IPS-NIHi11 (cell line): Measurements from ENCODE around the gene CDCA3.

Experiments used
- DNase-seq: peaks from one replicate; pipeline ENCODE4 v3.0.0; 2012; ENCODE audit warnings: mixed read lengths, low spot score

CDCA3 gene

DNA sequence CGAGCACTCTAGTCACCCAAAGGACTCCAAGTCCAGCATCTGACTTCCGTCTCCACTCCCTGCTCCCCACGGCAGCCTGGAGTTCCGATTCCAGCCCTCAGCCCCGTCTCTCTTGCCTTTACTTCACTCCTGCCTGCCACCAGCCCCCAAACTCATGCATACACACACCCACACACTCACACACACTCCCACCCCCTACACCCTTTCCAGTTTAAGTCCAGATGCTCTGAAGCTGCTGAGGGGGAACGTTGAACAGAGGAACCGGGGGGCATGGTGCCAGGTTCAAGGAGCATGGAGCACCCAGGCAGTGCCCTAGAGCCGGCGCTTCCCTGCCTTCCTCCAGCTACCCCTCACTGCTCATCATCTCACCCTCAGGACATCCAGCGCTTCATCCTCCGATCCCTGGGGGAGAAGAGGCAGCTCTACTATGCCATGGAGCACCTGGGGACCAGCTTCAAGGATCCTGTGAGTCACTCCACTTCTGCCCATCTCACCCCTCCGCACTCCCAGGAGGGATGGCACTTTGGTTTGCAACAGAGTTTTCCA is 19.6 kb downstream of the CDCA3 start:
- DNase-seq, result no peak

DNA sequence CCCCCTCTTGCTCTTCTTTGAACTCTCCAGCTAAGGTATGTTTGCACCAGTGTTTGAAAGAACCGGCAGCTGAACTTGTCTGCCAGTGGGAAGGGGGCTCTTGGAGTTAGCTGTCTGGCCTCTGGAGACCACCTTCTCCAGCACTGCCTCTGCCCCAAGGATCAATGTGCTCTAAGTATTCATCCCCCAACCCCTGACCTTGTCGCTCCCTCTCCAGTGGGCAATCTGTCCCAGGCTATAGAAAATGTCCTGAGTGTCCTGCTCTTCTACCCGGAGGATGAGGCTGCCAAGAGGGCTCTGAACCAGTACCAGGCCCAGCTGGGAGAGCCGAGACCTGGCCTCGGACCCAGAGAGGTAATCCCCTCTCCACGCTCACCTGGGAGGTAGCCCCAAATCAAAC is 20.1 kb downstream of the CDCA3 start:
- no peak for DNase-seq

GRCh38 chr12:6830286-6830890 is 20.7 kb downstream of the CDCA3 start:
- DNase-seq, result no peak

DNA sequence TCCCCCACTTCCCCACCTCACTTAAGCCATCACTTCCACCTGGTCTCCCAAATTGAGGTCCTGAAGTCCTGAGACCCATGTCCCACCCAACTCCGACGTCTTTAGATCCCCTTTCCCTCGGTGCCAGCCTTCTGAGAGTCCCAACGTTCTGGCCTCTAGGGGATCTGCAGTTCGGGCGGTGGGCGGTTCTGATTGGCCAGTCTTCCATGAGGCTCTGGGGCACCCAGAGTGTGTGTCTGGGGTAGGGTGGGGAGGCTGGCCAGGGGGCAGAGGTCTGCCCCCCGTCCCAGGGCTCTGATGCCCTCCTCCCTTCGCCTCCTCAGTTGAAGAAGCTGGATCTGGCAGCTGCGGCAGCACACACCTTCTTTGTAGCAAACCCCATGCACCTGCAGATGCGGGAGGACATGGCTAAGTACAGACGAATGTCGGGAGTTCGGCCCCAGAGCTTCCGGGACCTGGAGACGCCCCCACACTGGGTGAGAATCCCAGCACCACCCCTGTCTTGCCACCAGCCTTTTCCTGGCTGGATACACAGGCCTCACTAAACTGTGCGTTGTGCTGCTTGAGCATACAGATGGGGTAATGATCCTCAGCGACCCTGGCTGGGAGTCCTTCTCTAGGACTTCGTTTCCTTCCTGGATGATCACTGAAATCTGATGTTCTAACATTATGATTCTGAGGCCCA is 21.4 kb downstream of the CDCA3 start:
- DNase-seq, result peak; percentile 59

- peak; percentile 79 for DNase-seq
These were observed 22.1 kb downstream of the CDCA3 start for GRCh38 chr12:6828781-6829535.

GRCh38 chr12:6827982-6828780 is 22.9 kb downstream of the CDCA3 start, which contains the start of gene P3H3:
Gene P3H3 (plus strand): TSS chr12:6828407. CDS start chr12:6828441, 34 bp downstream.
- peak; percentile 68 for DNase-seq

DNA sequence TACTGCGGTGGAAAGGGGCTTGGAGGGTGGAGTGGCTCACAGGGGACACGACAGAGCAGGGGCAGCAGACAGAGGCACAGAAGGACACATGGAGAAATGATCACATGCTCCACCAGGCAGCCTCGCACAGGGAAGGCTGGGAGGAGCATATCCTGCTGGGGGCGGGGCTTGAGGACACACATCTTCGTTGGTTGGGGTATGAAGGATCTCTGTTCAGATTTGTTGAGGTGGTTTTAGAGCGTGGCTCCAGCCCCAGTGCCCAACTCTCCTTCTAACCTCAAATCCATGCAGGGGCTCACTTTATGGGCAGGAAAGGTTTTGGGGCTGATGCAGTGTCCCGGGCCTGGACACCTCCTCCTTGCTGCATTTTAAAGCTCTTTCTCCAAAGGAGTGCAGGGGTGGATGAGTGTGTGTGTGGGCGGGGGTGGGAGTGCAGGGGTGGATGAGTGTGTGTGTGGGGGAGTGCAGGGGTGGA is 23.6 kb downstream of the CDCA3 start:
- DNase-seq, result peak; percentile 86

DNA sequence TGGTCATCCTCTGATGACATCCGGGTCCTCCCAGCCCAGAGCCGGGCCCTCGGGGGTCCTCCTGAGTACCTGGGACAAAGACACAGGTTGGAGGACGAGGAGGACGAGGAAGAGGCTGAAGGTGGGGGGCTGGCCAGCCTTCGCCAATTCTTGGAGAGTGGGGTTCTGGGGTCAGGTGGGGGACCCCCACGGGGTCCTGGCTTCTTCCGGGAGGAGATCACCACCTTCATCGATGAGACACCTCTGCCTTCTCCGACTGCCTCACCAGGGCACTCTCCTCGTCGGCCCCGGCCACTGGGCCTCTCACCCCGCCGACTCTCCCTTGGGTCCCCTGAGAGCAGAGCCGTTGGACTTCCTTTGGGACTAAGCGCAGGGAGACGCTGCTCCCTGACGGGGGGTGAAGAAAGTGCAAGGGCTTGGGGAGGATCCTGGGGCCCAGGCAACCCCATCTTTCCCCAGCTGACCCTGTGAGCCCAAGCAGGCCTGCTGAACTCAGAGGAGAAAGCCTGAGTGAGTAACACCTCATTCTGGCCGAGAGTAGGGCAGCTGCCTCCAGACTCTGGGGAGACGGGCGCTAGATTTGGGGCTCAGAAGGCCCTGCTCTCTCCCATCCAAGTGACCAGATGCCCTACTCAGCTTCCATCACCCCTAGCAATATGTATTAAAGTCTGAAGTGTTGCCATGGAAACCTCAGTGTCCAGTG is 24.2 kb downstream of the CDCA3 start:
- no peak for DNase-seq

- DNase-seq, result no peak
These were observed 24.9 kb downstream of the CDCA3 start for GRCh38 chr12:6826125-6826733.

GRCh38 chr12:6825398-6826124 is 25.5 kb downstream of the CDCA3 start:
- DNase-seq, result peak; percentile 85

- DNase-seq, result no peak
These were observed 26.1 kb downstream of the CDCA3 start for GRCh38 chr12:6824901-6825381.

DNA sequence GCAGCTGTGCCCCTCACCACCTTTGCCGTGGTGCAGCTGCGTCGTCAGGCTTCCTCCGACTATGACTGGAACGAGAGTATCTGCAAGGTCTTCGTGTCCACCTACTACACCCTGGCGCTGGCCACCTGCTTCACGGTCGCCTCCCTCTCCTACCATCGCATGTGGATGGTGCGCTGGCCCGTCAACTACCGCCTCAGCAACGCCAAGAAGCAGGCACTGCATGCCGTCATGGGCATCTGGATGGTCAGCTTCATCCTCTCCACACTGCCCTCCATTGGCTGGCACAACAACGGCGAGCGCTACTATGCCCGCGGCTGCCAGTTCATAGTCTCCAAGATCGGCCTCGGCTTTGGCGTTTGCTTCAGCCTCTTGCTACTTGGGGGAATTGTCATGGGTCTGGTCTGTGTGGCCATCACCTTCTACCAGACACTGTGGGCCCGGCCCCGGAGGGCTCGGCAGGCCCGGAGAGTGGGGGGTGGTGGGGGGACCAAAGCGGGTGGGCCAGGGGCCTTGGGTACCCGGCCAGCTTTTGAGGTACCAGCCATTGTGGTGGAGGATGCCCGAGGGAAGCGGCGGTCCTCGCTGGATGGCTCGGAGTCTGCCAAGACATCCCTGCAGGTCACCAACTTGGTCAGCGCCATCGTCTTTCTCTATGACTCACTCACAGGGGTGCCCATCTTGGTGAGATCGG is 26.9 kb downstream of the CDCA3 start:
- no peak for DNase-seq

DNA sequence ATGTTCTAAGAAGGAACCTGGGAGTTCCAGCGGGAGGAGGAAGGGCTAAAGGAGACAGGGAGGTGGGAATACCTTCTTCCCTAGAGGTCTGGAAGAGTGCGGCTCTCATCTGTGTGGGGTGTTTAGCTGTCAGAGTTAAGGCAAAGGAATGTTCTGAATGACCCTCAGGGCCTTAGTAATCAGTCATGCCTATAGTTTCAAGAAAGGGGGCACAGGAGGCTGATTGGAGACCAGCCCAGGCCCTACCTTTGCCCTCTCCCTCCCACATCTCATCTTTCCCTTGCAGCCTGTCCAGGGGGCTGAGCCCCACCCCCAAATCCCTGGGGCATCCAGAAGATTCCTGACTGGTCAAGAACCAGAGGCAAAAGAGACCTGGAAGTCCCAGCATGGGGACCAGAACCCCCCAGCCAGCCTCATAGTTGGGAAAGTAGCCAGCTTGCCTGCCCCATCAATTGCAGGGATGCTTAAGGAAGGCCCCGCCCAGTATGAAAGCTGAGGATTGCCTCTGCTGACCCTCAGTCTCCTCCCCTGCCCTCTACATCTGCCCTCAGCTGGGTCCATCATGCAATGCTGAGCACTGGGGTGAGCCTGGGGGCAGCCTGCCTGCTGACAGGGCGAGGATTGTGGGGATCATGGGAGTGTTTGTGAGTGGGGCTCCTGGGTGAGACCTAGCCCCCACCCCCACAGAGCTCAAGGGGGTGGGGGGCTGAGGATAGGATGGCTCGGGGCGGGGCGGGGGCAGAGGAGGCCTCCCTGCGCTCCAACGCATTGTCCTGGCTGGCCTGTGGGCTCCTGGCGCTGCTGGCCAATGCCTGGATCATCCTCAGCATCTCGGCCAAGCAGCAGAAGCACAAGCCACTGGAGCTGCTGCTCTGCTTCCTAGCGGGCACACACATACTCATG is 27.7 kb downstream of the CDCA3 start:
- no peak for DNase-seq

DNA sequence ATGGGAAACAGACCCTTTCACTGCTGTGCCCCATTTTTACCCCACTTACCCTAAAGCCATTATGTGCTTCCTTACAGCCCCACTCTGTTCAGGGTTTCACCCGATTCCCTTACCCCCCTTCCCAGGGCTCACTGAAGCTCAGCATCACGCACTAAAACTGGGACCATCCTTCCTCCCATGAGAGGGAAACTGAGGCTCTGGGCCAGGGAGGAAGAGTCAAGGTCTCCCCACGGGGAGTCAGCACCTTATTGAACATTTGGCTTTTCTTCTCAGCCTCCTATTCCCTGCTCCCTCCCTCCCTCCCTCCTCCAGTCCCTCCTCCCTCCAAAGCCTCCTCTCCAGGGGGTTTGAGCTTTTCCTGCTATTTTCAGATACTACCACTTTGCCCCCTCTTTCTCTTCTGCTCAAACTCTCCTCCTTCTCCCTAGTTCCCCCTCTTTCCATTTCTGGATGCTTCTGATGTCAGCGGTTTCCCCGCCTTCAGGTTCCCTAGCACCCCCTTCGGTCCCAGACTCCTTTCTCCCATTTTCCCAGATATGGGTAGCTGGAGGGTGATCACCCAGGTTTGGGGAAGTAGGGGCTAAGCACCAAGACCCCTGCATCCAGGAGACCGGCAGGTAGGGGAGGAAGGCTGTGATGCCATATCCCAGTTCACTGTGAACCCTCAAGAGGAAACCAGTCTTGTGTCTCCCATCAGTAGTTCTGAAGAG is 28.5 kb downstream of the CDCA3 start:
- DNase-seq, result no peak

DNA sequence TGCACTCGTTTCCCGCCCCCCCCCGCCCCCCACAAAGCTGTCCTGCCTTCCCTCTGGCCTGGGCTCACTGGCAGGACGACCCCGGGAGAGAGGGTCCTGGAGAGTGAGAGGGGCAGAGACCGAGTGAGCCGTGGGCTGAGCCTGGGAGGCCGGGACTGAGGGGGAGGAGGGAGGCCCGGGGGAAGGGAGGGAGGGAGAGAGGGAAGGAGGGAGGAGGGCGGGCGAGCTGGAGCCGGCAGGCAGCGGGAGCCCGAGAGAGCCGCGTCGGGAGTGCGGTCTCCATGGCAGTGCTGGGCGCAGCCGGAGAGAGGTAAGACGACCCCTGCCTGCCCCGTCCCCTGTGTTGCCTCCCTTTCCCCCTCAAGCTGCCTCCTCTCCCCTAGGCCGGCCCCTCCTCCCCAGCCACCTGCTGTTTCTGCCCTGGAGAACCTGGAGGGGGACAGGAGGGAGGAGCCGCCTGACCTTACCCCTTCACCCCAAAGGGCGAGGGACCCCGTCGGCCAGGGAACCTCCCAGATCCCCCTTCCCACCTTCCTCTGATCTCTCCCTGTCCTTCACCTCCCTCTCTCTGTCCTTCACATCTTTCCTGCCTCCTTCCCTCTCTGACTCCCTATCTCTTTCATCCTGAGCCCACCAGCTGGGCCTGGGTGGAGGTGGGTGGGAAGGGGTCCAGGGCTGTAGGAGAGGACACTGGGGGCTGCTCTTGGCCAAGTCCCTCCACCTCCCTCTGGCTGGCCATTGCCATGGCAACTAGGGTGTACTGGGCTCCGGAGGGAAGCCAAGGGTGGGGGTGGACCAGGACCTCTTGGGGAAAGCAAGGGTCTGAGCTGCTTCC is 29.3 kb downstream of the CDCA3 start, which contains the start of gene GPR162:
Gene GPR162 (plus strand): TSS at position 231 of the 835 bp plus-strand sequence. CDS start 2,078 bp downstream, outside the sequence.
- DNase-seq, result peak; percentile 87

- no peak for DNase-seq
These were observed 30.9 kb downstream of the CDCA3 start for GRCh38 chr12:6820166-6820565.
